Measurements from ENCODE around the gene CCDC159. TPM values are rescaled to one million over a fixed set of nuclear protein-coding genes. Genes with fewer than 3 reads are reported as not detected.
A peak's percentile ranks its signal among the peaks of the same experiment; 100 is the strongest.

Gene CCDC159
- total and polyA plus RNA-seq, 4 donors = 6.3 to 25.2 (median 16.5) TPM

- DNase-seq (ENCODE audit: low spot score) = no peak
- Histone ChIP-seq H3K9ac (ENCODE audit: low read depth in 1 of 2, low read length in 2 of 2) (no peak overlapping the region), H3K36me3 (ENCODE audit: control insufficient read depth in 4 of 4, insufficient read depth in 3 of 4, low read depth in 1 of 4, low read length in 3 of 4) (no peaks in the 10 kb centered on the region), H3K9me3 (ENCODE audit: control insufficient read depth in 4 of 4, low read length in 3 of 4) (no peaks in the 10 kb centered on the region), H3K27me3 (ENCODE audit: control insufficient read depth in 4 of 4, insufficient read depth in 4 of 4, low read length in 3 of 4) (no peaks in the 10 kb centered on the region), H3K27ac (ENCODE audit: low read depth in 1 of 2, low read length in 2 of 2) (no peak overlapping the region), H3K4me3 (ENCODE audit: low read depth in 1 of 3, low read length in 3 of 3) (no peak overlapping the region), H3K4me1 (ENCODE audit: control insufficient read depth in 4 of 4, insufficient read depth in 4 of 4, low read length in 3 of 4) (peaks cover 8 to 60% (median 33%) of the 10 kb centered on the region in 4 donors)
- no peak for TF ChIP-seq TAF1 (conservative IDR thresholded peaks at IDR 0.05)
- 95% methylated on average over 7 of the region's 7 CpGs for WGBS
Measured at GRCh38 chr19:11379857-11380350, 33.6 kb downstream of the CCDC159 start.

- Histone ChIP-seq H3K9ac (ENCODE audit: low read depth in 1 of 2, low read length in 2 of 2) (peak overlapping the region in 1 of 2 donors; percentile 70), H3K4me1 (ENCODE audit: control insufficient read depth in 4 of 4, insufficient read depth in 4 of 4, low read length in 3 of 4) (peaks cover 8 to 54% (median 29%) of the 10 kb centered on the region in 4 donors), H3K9me3 (ENCODE audit: control insufficient read depth in 4 of 4, low read length in 3 of 4) (no peaks in the 10 kb centered on the region), H3K36me3 (ENCODE audit: control insufficient read depth in 4 of 4, insufficient read depth in 3 of 4, low read depth in 1 of 4, low read length in 3 of 4) (no peaks in the 10 kb centered on the region), H3K4me3 (ENCODE audit: low read depth in 1 of 3, low read length in 3 of 3) (peak overlapping the region; percentile 47 to 60 (median 51)), H3K27ac (ENCODE audit: low read depth in 1 of 2, low read length in 2 of 2) (peak overlapping the region; percentile 74 to 83), H3K27me3 (ENCODE audit: control insufficient read depth in 4 of 4, insufficient read depth in 4 of 4, low read length in 3 of 4) (no peaks in the 10 kb centered on the region)
- DNase-seq (ENCODE audit: low spot score) = peak; percentile 91
- WGBS = 3% methylated on average over 54 of the region's 54 CpGs
- TF ChIP-seq HNF4G (IDR thresholded peaks at IDR 0.05) (no peak), NR2F2 (IDR thresholded peaks at IDR 0.05) (peak; percentile 64), GABPA (IDR thresholded peaks at IDR 0.05 in 1 of 2, conservative IDR thresholded peaks at IDR 0.05 in 1 of 2) (no peak), EGR1 (IDR thresholded peaks at IDR 0.05; ENCODE audit: low read depth in 2 of 2) (no peak), RAD21 (IDR thresholded peaks at IDR 0.05) (peak; percentile 70 to 71), HNF4A (conservative IDR thresholded peaks at IDR 0.05) (no peak), YY1 (IDR thresholded peaks at IDR 0.05) (peak; percentile 59), FOXA1 (IDR thresholded peaks at IDR 0.05) (peak; percentile 9), JUND (IDR thresholded peaks at IDR 0.05) (no peak), CTCF (IDR thresholded peaks at IDR 0.05; ENCODE audit: low read depth, low read length, missing input control) (peak; percentile 50), TAF1 (conservative IDR thresholded peaks at IDR 0.05) (no peak), SP1 (IDR thresholded peaks at IDR 0.05) (peak; percentile 72), FOXA2 (IDR thresholded peaks at IDR 0.05) (no peak), RXRA (IDR thresholded peaks at IDR 0.05) (peak in 1 of 2 donors; percentile 7)
- TF ChIP-seq, protein P1, sequence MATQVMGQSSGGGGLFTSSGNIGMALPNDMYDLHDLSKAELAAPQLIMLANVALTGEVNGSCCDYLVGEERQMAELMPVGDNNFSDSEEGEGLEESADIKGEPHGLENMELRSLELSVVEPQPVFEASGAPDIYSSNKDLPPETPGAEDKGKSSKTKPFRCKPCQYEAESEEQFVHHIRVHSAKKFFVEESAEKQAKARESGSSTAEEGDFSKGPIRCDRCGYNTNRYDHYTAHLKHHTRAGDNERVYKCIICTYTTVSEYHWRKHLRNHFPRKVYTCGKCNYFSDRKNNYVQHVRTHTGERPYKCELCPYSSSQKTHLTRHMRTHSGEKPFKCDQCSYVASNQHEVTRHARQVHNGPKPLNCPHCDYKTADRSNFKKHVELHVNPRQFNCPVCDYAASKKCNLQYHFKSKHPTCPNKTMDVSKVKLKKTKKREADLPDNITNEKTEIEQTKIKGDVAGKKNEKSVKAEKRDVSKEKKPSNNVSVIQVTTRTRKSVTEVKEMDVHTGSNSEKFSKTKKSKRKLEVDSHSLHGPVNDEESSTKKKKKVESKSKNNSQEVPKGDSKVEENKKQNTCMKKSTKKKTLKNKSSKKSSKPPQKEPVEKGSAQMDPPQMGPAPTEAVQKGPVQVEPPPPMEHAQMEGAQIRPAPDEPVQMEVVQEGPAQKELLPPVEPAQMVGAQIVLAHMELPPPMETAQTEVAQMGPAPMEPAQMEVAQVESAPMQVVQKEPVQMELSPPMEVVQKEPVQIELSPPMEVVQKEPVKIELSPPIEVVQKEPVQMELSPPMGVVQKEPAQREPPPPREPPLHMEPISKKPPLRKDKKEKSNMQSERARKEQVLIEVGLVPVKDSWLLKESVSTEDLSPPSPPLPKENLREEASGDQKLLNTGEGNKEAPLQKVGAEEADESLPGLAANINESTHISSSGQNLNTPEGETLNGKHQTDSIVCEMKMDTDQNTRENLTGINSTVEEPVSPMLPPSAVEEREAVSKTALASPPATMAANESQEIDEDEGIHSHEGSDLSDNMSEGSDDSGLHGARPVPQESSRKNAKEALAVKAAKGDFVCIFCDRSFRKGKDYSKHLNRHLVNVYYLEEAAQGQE (IDR thresholded peaks at IDR 0.05) = peak; percentile 86
- TF ChIP-seq, protein P2, sequence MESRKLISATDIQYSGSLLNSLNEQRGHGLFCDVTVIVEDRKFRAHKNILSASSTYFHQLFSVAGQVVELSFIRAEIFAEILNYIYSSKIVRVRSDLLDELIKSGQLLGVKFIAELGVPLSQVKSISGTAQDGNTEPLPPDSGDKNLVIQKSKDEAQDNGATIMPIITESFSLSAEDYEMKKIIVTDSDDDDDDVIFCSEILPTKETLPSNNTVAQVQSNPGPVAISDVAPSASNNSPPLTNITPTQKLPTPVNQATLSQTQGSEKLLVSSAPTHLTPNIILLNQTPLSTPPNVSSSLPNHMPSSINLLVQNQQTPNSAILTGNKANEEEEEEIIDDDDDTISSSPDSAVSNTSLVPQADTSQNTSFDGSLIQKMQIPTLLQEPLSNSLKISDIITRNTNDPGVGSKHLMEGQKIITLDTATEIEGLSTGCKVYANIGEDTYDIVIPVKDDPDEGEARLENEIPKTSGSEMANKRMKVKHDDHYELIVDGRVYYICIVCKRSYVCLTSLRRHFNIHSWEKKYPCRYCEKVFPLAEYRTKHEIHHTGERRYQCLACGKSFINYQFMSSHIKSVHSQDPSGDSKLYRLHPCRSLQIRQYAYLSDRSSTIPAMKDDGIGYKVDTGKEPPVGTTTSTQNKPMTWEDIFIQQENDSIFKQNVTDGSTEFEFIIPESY (IDR thresholded peaks at IDR 0.05) = no peak
- TF ChIP-seq, protein P3, sequence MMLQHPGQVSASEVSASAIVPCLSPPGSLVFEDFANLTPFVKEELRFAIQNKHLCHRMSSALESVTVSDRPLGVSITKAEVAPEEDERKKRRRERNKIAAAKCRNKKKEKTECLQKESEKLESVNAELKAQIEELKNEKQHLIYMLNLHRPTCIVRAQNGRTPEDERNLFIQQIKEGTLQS (IDR thresholded peaks at IDR 0.05) = no peak
- TF ChIP-seq, protein P4, sequence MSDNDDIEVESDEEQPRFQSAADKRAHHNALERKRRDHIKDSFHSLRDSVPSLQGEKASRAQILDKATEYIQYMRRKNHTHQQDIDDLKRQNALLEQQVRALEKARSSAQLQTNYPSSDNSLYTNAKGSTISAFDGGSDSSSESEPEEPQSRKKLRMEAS (IDR thresholded peaks at IDR 0.05) = no peak
Measured at GRCh38 chr19:11380653-11381537, 34.6 kb downstream of the CCDC159 start.
